PFSK-1 (cell line): ENCODE measurements around the gene CALML4.

Source experiments
- FOXP2 ChIP-seq: optimal IDR thresholded peaks from 2 replicates; pipeline ENCODE3; 2011; ENCODE audit warnings: borderline replicate concordance, control low read depth, inconsistent platforms; ENCODE audit not compliant: insufficient read depth; ENCODE audit errors: extremely low read length, extremely low read depth
- POLR2AphosphoS5 ChIP-seq: IDR thresholded peaks from 2 replicates; pipeline ENCODE4 v1.6.1; 2012; ENCODE audit warnings: low read depth, mild to moderate bottlenecking, control low read depth, low read length, moderate library complexity
- SIN3A ChIP-seq: IDR thresholded peaks from 2 replicates; pipeline ENCODE4 v1.6.1; 2012; ENCODE audit warnings: mild to moderate bottlenecking, low read length, moderate library complexity, borderline replicate concordance; ENCODE audit not compliant: insufficient read depth
- TAF1 ChIP-seq: IDR thresholded peaks from 2 replicates; pipeline ENCODE4 v1.6.1; 2012; ENCODE audit warnings: low read length, control low read depth, borderline replicate concordance; ENCODE audit not compliant: insufficient read depth
- TF ChIP-seq, protein P1 (sequence below), 2 experiments: IDR thresholded peaks; 2 replicates each; pipeline versions ENCODE4 v1.6.1 to v1.8.0; 2011 to 2012; ENCODE audit warnings: low read depth in 2 of 2, low read length in 2 of 2, control low read depth in 1 of 2, inconsistent platforms in 1 of 2, mild to moderate bottlenecking in 1 of 2, moderate library complexity in 1 of 2; ENCODE audit not compliant: insufficient read depth in 1 of 2

The CALML4 gene

DNA sequence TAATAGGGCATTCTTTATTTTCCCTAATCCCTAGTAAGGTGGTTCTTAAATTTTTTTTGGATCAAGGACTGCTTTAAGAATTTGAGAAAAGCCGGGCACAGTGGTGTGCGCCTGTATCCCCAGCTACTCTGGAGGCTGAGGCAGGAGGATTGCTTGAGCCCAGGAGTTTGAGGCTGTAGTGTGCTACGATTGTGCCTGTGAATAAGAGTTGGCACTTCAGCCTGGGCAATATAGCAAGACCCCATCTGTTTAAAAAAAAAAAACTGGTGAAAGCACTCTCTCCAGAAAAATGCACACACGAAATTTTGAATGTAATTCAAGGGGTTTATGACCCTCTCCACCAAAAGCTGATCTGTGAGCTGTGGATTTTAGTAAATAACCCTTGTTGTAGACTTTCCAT is 32.0 kb downstream of the CALML4 start:
- TF ChIP-seq, protein P1, sequence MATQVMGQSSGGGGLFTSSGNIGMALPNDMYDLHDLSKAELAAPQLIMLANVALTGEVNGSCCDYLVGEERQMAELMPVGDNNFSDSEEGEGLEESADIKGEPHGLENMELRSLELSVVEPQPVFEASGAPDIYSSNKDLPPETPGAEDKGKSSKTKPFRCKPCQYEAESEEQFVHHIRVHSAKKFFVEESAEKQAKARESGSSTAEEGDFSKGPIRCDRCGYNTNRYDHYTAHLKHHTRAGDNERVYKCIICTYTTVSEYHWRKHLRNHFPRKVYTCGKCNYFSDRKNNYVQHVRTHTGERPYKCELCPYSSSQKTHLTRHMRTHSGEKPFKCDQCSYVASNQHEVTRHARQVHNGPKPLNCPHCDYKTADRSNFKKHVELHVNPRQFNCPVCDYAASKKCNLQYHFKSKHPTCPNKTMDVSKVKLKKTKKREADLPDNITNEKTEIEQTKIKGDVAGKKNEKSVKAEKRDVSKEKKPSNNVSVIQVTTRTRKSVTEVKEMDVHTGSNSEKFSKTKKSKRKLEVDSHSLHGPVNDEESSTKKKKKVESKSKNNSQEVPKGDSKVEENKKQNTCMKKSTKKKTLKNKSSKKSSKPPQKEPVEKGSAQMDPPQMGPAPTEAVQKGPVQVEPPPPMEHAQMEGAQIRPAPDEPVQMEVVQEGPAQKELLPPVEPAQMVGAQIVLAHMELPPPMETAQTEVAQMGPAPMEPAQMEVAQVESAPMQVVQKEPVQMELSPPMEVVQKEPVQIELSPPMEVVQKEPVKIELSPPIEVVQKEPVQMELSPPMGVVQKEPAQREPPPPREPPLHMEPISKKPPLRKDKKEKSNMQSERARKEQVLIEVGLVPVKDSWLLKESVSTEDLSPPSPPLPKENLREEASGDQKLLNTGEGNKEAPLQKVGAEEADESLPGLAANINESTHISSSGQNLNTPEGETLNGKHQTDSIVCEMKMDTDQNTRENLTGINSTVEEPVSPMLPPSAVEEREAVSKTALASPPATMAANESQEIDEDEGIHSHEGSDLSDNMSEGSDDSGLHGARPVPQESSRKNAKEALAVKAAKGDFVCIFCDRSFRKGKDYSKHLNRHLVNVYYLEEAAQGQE (IDR thresholded peaks at IDR 0.05; ENCODE audit: insufficient read depth in 1 of 2, low read depth in 2 of 2, low read length in 2 of 2) = no peak
- TF ChIP-seq TAF1 (no peak), FOXP2 (no peak), SIN3A (no peak), POLR2AphosphoS5 (no peak)

DNA sequence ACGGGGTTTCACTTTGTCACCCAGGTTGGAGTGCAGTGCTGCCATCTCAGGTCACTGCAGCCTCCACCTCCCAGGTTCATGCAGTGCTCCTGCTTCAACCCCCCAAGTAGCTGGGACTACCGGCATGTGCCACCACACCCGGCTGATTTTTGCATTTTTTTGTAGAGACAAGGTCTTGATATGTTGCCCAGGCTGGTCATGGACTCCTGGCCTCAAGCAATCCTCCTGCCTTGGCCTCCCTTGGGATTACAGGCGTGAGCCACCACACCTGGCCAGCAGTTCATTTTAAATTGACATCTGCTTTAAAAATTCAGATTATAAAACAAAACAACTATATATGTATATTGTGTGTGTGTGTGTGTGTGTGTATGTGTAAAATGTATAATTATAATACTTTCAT is 38.3 kb downstream of the CALML4 start:
- TF ChIP-seq POLR2AphosphoS5 (no peak), FOXP2 (no peak)
- TF ChIP-seq, protein P1 (IDR thresholded peaks at IDR 0.05; ENCODE audit: insufficient read depth in 1 of 2, low read depth in 2 of 2, low read length in 2 of 2) = no peak

DNA sequence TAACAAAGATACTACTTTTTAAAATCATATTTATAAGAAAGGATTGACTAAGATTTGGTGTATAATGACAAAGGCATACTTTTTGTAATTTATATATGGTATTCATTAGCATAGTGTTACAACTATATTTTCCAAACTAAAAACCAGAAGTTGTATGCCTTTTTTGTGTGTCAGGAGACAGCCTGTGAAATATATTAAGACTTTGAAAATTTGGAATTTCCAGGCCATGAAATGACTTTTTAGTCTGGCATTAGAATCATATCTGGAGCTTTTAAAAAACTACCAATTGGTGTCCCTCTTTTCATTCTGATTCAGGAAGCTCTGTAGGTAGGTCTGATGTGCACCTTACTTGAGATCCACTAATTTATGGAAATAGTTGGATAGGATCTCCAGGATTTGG is 41.9 kb downstream of the CALML4 start:
- TF ChIP-seq TAF1 (no peak), SIN3A (no peak), FOXP2 (no peak), POLR2AphosphoS5 (no peak)
- TF ChIP-seq, protein P1 (IDR thresholded peaks at IDR 0.05; ENCODE audit: insufficient read depth in 1 of 2, low read depth in 2 of 2, low read length in 2 of 2) = no peak

DNA sequence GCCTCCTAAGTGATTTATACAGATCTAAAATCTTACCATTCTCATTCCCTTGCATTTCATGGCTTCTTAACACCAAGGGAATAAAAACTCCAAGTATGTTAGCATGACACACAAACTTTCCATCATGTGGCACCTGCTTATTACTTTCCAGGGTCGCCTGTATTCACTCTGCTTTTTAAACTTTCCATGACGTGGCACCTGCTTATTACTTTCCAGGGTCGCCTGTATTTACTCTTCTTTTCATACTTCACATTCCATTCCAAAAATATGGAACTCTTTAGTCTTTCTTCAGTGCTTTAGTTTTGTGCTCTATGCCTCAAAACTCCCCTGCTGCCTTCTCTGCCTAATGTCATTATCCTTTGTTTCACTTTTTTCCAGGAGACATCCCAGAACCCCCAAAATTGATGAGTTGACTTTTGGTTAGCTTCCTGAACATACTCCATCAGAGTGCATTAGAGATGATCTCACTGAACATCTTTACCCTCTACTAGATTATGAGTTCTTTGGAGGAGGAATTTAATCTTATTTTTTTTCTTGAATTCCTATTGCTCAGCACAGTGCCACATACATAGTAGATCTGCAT is 47.0 kb downstream of the CALML4 start:
- TF ChIP-seq, protein P1 (IDR thresholded peaks at IDR 0.05; ENCODE audit: insufficient read depth in 1 of 2, low read depth in 2 of 2, low read length in 2 of 2) = no peak
- TF ChIP-seq SIN3A (no peak), FOXP2 (no peak), TAF1 (no peak), POLR2AphosphoS5 (no peak)

DNA sequence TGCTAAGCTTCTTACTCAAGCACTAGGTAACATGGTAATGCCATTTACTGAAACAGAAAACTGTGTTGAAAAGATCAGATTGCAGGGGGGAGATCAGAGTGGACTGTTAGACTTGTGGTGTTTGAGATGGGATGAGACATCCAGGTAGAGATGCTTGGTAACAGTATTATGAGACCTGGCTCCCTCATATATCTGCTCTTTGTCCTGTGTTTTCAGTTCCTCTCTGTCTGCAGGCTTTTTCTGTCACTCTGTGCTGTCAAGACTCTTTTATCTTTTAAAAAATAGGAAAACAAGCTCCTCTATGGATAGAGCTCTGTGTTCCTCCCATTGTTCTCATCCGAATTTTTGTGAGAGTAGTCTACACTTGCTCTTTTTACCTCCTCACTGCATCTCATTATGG is 48.1 kb downstream of the CALML4 start:
- no peak for TF ChIP-seq POLR2AphosphoS5
- TF ChIP-seq, protein P1 (IDR thresholded peaks at IDR 0.05; ENCODE audit: insufficient read depth in 1 of 2, low read depth in 2 of 2, low read length in 2 of 2) = no peak
- TF ChIP-seq TAF1 = no peak
- TF ChIP-seq SIN3A = no peak
- TF ChIP-seq FOXP2 = no peak
